WTC11 (cell line): Measurements from ENCODE around the gene UBE2R2. TPM values are rescaled to one million over a fixed set of nuclear protein-coding genes. Genes with fewer than 3 reads are reported as not detected.
"Not testable (repeated sequence)": the region's sequence is repeated elsewhere in the genome, so short reads cannot be mapped to it uniquely, and the experiment has no call there.

Experiments used
- ATAC-seq: fragments of 200-7000 bp; cut with Tn5 transposase; 2 replicates; pipeline ENCODE4 v1.10.0; 2021; ENCODE audit warnings: mild to moderate bottlenecking, moderate library complexity
- CTCF ChIA-PET: fragments of 300-600 bp; sonication (Branson Sonifier 250); formaldehyde crosslinking; loops from one replicate; lab custom pipeline; 2021; ENCODE audit warnings: antibody characterized with exemption; lab: Charles Lee
- POLR2A ChIA-PET: fragments of 350-600 bp; sonication (Branson Sonifier 250); formaldehyde crosslinking; loops from one replicate; lab custom pipeline; 2021; ENCODE audit warnings: antibody characterized with exemption; lab: Charles Lee
- DNase-seq: peaks from one replicate; pipeline ENCODE4 v3.0.0; 2021; ENCODE audit warnings: low spot score
- H3K27ac Mint-ChIP-seq: 2 replicates; pipeline ENCODE4 v1.8.0; 2021; ENCODE audit warnings: mixed read lengths
- H3K27me3 Mint-ChIP-seq: 2 replicates; pipeline ENCODE4 v1.8.0; 2021; ENCODE audit warnings: low read depth, mild to moderate bottlenecking, moderate library complexity, mixed read lengths
- H3K36me3 Mint-ChIP-seq: 2 replicates; pipeline ENCODE4 v1.8.0; 2021; ENCODE audit warnings: mixed read lengths
- H3K4me1 Mint-ChIP-seq: 2 replicates; pipeline ENCODE4 v1.8.0; 2022; ENCODE audit warnings: mixed read lengths
- H3K4me3 Mint-ChIP-seq: 2 replicates; pipeline ENCODE4 v1.8.0; 2021; ENCODE audit warnings: mild to moderate bottlenecking, moderate library complexity, mixed read lengths
- H3K9me3 Mint-ChIP-seq: 2 replicates; pipeline ENCODE4 v1.8.0; 2021; ENCODE audit warnings: mixed read lengths
- CBFB ChIP-seq: sonication (generic); formaldehyde crosslinking; IDR thresholded peaks from 2 replicates; pipeline ENCODE4 v1.8.1; 2022; ENCODE audit warnings: mild to moderate bottlenecking, low read depth, missing genetic modification reagents
- CREB1 ChIP-seq: sonication (generic); formaldehyde crosslinking; IDR thresholded peaks from 2 replicates; pipeline ENCODE4 v1.8.0; 2023; ENCODE audit warnings: mild to moderate bottlenecking, missing genetic modification reagents
- MXD4 ChIP-seq: fragments of 250-450 bp; sonication (Bioruptor Pico); IDR thresholded peaks from 2 replicates; pipeline ENCODE4 v1.8.0; 2021; ENCODE audit warnings: mild to moderate bottlenecking, moderate library complexity, borderline replicate concordance
- MYBL2 ChIP-seq: sonication (generic); formaldehyde crosslinking; IDR thresholded peaks from 2 replicates; pipeline ENCODE4 v1.8.1; 2023; ENCODE audit warnings: mild to moderate bottlenecking, moderate library complexity, missing genetic modification reagents
- RELA ChIP-seq: sonication (generic); formaldehyde crosslinking; IDR thresholded peaks from 2 replicates; pipeline ENCODE4 v1.8.1; 2022; ENCODE audit warnings: missing genetic modification reagents, mild to moderate bottlenecking, borderline replicate concordance
- ZNF232 ChIP-seq: sonication (generic); formaldehyde crosslinking; IDR thresholded peaks from 2 replicates; pipeline ENCODE4 v1.8.0; 2022; ENCODE audit warnings: mild to moderate bottlenecking, missing genetic modification reagents
- total RNA-seq: library from RNA; stranded (reverse); gene quantifications from 3 replicates; pipeline ENCODE4 v1.2.3, GENCODE V29; 2021
- TF ChIP-seq, protein P1 (sequence below): sonication (generic); formaldehyde crosslinking; IDR thresholded peaks from 2 replicates; pipeline ENCODE4 v1.8.1; 2023; ENCODE audit warnings: mild to moderate bottlenecking, moderate library complexity, missing genetic modification reagents
- TF ChIP-seq, protein P2 (sequence below): sonication (generic); formaldehyde crosslinking; conservative IDR thresholded peaks from 2 replicates; pipeline ENCODE4 v1.8.1; 2023; ENCODE audit warnings: mild to moderate bottlenecking, low read depth, missing genetic modification reagents, moderate library complexity
- TF ChIP-seq, protein P3 (sequence below): sonication (generic); formaldehyde crosslinking; IDR thresholded peaks from 2 replicates; pipeline ENCODE4 v1.8.0; 2022; ENCODE audit warnings: missing genetic modification reagents
- TF ChIP-seq, protein P4 (sequence below): fragments of 250-450 bp; sonication (Bioruptor Pico); IDR thresholded peaks from 2 replicates; pipeline ENCODE4 v1.8.0; 2021; ENCODE audit warnings: mild to moderate bottlenecking
- TF ChIP-seq, protein P5 (sequence below): fragments of 200-600 bp; IDR thresholded peaks from 2 replicates; pipeline ENCODE4 v1.8.0; 2022; ENCODE audit warnings: antibody characterized with exemption
- TF ChIP-seq, protein P6 (sequence below): sonication (generic); formaldehyde crosslinking; IDR thresholded peaks from 2 replicates; pipeline ENCODE4 v1.8.0; 2022; ENCODE audit warnings: mild to moderate bottlenecking, missing genetic modification reagents
- TF ChIP-seq, protein P7 (sequence below): sonication (generic); formaldehyde crosslinking; IDR thresholded peaks from 2 replicates; pipeline ENCODE4 v1.8.1; 2023; ENCODE audit warnings: mild to moderate bottlenecking, missing genetic modification reagents

UBE2R2 gene
- total RNA-seq, 1 experiment from 2014 or later = 45.0 TPM

DNA sequence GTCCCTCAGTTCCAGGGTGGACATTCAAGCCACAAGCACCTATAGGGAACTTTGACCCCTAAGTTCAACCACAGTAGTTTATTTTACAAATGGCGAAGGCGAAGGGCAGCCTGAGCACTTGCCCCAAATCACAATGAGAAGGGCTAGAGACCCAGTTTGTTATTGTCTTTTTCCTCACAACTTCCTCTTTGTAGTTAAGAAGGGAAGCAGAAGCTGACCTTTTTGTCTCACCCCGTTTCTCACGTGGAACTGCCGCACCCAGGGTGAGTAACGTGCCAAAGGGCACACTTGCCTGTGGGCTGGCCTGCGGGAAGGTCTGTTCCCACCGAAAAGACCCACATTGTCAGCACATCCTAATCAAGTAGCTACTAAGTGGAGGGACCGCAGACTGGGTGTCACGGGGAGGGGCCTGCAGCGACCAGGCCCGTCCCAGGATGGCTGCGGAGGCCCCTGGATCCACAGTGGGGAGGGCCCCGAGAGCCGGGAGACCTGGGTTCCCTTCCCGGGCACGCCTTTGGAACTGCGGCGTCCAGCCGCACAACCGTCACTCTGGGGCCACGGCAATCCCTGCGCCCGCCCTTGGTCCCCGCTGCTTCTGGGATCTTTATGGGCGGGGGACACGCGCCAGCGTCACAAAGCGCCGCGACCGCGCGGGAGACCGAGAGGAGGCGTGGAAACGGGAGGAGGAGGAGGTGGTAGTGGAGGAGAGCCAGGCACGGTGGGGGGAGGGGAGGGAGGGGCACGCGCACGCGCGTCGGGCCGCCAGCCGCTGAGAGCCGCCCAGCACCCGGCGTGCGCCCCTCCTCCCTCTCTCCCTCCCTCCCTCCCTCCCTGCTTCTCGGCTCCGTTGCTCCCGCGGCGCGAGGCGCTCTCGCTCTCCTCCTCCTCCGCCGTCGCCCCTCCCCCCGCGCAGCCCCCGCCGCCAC is at the start of gene UBE2R2 (continued):
- TF ChIP-seq, protein P1, sequence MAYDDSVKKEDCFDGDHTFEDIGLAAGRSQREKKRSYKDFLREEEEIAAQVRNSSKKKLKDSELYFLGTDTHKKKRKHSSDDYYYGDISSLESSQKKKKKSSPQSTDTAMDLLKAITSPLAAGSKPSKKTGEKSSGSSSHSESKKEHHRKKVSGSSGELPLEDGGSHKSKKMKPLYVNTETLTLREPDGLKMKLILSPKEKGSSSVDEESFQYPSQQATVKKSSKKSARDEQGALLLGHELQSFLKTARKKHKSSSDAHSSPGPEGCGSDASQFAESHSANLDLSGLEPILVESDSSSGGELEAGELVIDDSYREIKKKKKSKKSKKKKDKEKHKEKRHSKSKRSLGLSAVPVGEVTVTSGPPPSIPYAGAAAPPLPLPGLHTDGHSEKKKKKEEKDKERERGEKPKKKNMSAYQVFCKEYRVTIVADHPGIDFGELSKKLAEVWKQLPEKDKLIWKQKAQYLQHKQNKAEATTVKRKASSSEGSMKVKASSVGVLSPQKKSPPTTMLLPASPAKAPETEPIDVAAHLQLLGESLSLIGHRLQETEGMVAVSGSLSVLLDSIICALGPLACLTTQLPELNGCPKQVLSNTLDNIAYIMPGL (CRISPR knock-in tag) = no peak; the same call in 1 of the 2 replicates
- no peak for TF ChIP-seq MXD4
- TF ChIP-seq CREB1 (CRISPR knock-in tag) = no peak
- TF ChIP-seq RELA (CRISPR knock-in tag) = no peak
- TF ChIP-seq MYBL2 (CRISPR knock-in tag) = 0 out of 2 replicates have a peak, but pooled peaks have one; percentile 75
- TF ChIP-seq, protein P2, sequence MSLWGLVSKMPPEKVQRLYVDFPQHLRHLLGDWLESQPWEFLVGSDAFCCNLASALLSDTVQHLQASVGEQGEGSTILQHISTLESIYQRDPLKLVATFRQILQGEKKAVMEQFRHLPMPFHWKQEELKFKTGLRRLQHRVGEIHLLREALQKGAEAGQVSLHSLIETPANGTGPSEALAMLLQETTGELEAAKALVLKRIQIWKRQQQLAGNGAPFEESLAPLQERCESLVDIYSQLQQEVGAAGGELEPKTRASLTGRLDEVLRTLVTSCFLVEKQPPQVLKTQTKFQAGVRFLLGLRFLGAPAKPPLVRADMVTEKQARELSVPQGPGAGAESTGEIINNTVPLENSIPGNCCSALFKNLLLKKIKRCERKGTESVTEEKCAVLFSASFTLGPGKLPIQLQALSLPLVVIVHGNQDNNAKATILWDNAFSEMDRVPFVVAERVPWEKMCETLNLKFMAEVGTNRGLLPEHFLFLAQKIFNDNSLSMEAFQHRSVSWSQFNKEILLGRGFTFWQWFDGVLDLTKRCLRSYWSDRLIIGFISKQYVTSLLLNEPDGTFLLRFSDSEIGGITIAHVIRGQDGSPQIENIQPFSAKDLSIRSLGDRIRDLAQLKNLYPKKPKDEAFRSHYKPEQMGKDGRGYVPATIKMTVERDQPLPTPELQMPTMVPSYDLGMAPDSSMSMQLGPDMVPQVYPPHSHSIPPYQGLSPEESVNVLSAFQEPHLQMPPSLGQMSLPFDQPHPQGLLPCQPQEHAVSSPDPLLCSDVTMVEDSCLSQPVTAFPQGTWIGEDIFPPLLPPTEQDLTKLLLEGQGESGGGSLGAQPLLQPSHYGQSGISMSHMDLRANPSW = no peak
- TF ChIP-seq, protein P3, sequence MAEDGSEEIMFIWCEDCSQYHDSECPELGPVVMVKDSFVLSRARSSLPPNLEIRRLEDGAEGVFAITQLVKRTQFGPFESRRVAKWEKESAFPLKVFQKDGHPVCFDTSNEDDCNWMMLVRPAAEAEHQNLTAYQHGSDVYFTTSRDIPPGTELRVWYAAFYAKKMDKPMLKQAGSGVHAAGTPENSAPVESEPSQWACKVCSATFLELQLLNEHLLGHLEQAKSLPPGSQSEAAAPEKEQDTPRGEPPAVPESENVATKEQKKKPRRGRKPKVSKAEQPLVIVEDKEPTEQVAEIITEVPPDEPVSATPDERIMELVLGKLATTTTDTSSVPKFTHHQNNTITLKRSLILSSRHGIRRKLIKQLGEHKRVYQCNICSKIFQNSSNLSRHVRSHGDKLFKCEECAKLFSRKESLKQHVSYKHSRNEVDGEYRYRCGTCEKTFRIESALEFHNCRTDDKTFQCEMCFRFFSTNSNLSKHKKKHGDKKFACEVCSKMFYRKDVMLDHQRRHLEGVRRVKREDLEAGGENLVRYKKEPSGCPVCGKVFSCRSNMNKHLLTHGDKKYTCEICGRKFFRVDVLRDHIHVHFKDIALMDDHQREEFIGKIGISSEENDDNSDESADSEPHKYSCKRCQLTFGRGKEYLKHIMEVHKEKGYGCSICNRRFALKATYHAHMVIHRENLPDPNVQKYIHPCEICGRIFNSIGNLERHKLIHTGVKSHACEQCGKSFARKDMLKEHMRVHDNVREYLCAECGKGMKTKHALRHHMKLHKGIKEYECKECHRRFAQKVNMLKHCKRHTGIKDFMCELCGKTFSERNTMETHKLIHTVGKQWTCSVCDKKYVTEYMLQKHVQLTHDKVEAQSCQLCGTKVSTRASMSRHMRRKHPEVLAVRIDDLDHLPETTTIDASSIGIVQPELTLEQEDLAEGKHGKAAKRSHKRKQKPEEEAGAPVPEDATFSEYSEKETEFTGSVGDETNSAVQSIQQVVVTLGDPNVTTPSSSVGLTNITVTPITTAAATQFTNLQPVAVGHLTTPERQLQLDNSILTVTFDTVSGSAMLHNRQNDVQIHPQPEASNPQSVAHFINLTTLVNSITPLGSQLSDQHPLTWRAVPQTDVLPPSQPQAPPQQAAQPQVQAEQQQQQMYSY (CRISPR knock-in tag) = no peak
- TF ChIP-seq ZNF232 (CRISPR knock-in tag) = no peak
- TF ChIP-seq CBFB (CRISPR knock-in tag) = no peak
- TF ChIP-seq, protein P4, sequence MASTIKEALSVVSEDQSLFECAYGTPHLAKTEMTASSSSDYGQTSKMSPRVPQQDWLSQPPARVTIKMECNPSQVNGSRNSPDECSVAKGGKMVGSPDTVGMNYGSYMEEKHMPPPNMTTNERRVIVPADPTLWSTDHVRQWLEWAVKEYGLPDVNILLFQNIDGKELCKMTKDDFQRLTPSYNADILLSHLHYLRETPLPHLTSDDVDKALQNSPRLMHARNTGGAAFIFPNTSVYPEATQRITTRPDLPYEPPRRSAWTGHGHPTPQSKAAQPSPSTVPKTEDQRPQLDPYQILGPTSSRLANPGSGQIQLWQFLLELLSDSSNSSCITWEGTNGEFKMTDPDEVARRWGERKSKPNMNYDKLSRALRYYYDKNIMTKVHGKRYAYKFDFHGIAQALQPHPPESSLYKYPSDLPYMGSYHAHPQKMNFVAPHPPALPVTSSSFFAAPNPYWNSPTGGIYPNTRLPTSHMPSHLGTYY (CRISPR knock-in tag) = no peak
- TF ChIP-seq, protein P5, sequence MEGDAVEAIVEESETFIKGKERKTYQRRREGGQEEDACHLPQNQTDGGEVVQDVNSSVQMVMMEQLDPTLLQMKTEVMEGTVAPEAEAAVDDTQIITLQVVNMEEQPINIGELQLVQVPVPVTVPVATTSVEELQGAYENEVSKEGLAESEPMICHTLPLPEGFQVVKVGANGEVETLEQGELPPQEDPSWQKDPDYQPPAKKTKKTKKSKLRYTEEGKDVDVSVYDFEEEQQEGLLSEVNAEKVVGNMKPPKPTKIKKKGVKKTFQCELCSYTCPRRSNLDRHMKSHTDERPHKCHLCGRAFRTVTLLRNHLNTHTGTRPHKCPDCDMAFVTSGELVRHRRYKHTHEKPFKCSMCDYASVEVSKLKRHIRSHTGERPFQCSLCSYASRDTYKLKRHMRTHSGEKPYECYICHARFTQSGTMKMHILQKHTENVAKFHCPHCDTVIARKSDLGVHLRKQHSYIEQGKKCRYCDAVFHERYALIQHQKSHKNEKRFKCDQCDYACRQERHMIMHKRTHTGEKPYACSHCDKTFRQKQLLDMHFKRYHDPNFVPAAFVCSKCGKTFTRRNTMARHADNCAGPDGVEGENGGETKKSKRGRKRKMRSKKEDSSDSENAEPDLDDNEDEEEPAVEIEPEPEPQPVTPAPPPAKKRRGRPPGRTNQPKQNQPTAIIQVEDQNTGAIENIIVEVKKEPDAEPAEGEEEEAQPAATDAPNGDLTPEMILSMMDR = no peak
- TF ChIP-seq, protein P6, sequence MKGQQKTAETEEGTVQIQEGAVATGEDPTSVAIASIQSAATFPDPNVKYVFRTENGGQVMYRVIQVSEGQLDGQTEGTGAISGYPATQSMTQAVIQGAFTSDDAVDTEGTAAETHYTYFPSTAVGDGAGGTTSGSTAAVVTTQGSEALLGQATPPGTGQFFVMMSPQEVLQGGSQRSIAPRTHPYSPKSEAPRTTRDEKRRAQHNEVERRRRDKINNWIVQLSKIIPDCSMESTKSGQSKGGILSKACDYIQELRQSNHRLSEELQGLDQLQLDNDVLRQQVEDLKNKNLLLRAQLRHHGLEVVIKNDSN = no peak
- TF ChIP-seq, protein P7, sequence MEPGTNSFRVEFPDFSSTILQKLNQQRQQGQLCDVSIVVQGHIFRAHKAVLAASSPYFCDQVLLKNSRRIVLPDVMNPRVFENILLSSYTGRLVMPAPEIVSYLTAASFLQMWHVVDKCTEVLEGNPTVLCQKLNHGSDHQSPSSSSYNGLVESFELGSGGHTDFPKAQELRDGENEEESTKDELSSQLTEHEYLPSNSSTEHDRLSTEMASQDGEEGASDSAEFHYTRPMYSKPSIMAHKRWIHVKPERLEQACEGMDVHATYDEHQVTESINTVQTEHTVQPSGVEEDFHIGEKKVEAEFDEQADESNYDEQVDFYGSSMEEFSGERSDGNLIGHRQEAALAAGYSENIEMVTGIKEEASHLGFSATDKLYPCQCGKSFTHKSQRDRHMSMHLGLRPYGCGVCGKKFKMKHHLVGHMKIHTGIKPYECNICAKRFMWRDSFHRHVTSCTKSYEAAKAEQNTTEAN (CRISPR knock-in tag) = peak; percentile 3; the same call in 1 of the 2 replicates

DNA sequence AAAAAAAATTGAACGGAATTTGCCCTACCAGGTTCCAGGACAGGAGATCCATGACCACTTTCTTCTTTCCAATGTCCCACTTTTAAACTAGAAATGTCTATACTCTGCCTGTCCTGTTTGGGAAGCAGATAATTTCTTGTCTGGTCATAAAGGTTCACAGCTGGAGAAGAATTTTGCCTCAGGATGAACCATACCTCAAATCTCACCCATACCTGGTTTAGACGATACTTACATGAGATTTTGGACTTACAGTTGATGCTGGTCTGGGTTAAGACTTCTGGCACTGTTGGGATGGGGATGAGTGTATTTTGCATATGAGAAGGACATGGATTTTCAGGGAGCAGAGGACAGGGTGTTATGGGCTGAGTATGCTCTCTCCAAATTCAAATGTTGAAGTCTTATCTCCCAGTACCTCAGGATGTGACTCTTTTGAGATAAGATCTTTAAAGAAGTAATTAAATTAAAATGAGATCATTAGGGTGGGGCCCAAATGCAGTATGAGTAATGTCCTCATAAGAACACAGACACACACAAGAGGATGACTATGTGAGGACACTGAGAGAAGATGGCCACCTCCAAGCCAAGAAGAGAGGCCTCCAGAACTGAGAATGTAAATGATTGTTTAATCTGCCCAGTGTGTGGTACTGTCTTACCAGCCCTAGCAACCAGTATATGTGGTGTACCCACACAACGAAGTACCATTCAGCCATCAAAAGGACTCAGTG is 46.6 kb upstream of the UBE2R2 start:
- DNase-seq, POLR2A ChIA-PET, H3K27ac Mint-ChIP-seq, H3K9me3 Mint-ChIP-seq, ATAC-seq, H3K36me3 Mint-ChIP-seq, H3K4me3 Mint-ChIP-seq, H3K27me3 Mint-ChIP-seq, H3K4me1 Mint-ChIP-seq: not testable (repeated sequence)
- CTCF ChIA-PET = interaction anchor here (0.7 to 1.1 kb wide), 2 partner anchors 32 to 110 kb away, joined by 4 read pairs; no protein-coding TSS in a partner anchor

DNA sequence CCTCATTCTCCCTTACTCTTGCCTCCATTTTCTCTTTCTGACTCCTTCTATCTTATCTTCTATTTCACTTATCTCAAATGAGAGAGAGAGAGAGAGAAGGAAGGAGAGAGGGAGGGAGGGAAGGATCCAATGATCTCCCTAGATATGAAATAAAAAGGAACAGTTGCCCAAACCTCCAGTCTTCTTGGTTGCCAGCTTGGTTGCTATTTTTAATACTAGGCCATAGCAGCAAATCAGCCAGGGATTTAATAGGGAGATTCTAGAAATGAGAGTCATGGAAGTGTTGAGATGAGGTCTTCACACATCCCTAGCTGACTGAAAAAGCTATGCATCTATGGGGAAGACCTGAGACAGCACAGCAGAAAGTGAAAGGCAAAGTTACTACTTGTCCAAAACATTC is 43.8 kb upstream of the UBE2R2 start:
- H3K27ac Mint-ChIP-seq, CTCF ChIA-PET, ATAC-seq, H3K4me3 Mint-ChIP-seq, H3K4me1 Mint-ChIP-seq, H3K9me3 Mint-ChIP-seq, POLR2A ChIA-PET, H3K36me3 Mint-ChIP-seq, DNase-seq, H3K27me3 Mint-ChIP-seq: not testable (repeated sequence)

DNA sequence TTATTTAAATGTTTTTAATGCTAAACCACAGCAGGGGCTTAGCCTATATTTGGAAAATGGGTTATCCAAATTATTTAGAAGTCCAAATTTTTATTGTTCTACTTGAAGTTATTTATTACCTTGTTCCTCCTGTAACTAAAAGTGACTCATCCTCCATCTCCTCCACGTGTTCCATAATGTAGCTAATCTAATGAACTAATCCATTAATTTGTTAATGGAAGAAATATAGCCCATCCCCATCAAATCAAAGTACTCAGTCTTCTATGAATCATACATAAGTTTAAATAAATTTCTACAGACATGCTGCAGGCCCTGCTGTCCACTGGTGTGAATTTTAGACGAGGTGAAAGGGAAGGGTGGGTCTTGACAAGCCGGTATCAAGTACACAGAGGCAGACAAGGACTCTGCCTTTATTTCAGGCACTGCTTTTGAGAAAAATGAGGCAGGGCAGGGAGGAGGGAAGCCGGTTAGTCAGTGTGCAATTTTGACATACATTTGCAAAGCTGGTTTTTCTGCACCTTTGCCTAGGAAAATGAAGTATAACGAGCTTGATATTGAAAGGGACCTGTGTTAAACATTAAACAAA is 42.8 kb upstream of the UBE2R2 start:
- POLR2A ChIA-PET, H3K9me3 Mint-ChIP-seq, ATAC-seq, H3K4me3 Mint-ChIP-seq, H3K27me3 Mint-ChIP-seq, DNase-seq, H3K4me1 Mint-ChIP-seq, H3K27ac Mint-ChIP-seq, H3K36me3 Mint-ChIP-seq: not testable (repeated sequence)
- CTCF ChIA-PET = interaction anchor here (1.6 kb wide), 1 partner anchor 36 kb away, joined by 7 read pairs; no protein-coding TSS in a partner anchor
